ENCODE measurements around the gene PNRC1.
A peak's percentile ranks its signal among the peaks of the same experiment; 100 is the strongest.
"Not testable (repeated sequence)": the region's sequence is repeated elsewhere in the genome, so short reads cannot be mapped to it uniquely, and the experiment has no call there.

Gene PNRC1

GRCh38 chr6:89110284-89110683 lies 29.7 kb downstream of the PNRC1 start:
- no peak for DNase-seq (ENCODE audit: low read depth)

- DNase-seq (ENCODE audit: low read depth), result no peak
These were observed 31.4 kb downstream of the PNRC1 start for GRCh38 chr6:89111933-89112332.

GRCh38 chr6:89116702-89117101 lies 36.2 kb downstream of the PNRC1 start:
- DNase-seq (ENCODE audit: low read depth), result no peak

GRCh38 chr6:89117211-89118108 lies 36.9 kb downstream of the PNRC1 start, which contains the start of gene SRSF12:
Gene SRSF12, minus strand, starts transcription at chr6:89118071. Its CDS starts 184 bp downstream, at chr6:89117887.
- DNase-seq (ENCODE audit: low read depth), result peak; percentile 13

- DNase-seq (ENCODE audit: low read depth), result no peak
These were observed 38.4 kb downstream of the PNRC1 start for GRCh38 chr6:89118931-89119330.

- DNase-seq (ENCODE audit: low read depth), result no peak
These were observed 39.8 kb downstream of the PNRC1 start for GRCh38 chr6:89120371-89120770.

GRCh38 chr6:89121934-89122333 lies 41.4 kb downstream of the PNRC1 start:
- DNase-seq (ENCODE audit: low read depth), result no peak

- DNase-seq (ENCODE audit: low read depth), result no peak
These were observed 42.1 kb downstream of the PNRC1 start for GRCh38 chr6:89122625-89123024.

- not testable (repeated sequence) for DNase-seq (ENCODE audit: low read depth)
These were observed 47.7 kb downstream of the PNRC1 start for GRCh38 chr6:89128256-89128671.

GRCh38 chr6:89131599-89131998 lies 51.0 kb downstream of the PNRC1 start:
- DNase-seq (ENCODE audit: low read depth), result no peak

- DNase-seq (ENCODE audit: low read depth), result no peak
These were observed 51.5 kb downstream of the PNRC1 start for GRCh38 chr6:89132057-89132456.

GRCh38 chr6:89133981-89134380 lies 53.4 kb downstream of the PNRC1 start:
- DNase-seq (ENCODE audit: low read depth), result no peak

- DNase-seq (ENCODE audit: low read depth), result no peak
These were observed 54.2 kb downstream of the PNRC1 start for GRCh38 chr6:89134723-89135122.
